Measurements from ENCODE around the gene MAP3K12.

DNA sequence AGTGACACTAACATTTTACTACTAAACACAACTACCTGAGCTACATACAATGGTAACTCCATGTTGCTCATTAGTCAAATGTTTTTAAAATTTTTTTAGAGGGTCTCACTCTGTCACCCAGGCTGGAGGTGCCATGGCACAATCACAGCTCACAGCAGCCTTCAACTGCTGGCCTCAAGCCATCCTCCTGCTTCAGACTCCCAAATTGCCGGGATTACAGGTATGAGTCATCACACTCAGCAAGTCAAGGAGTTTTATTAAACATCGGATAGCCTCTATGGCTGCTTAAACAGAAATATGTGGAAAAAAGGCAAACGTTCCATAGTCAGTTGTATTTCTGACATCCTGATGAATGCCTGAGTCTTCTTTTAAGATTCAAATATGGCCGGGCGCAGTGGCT lies 19.1 kb upstream of the MAP3K12 start:
- TF ChIP-seq CTCF (conservative IDR thresholded peaks at IDR 0.05; ENCODE audit: low read depth, low read length) (no peak), EZH2 (IDR thresholded peaks at IDR 0.05; ENCODE audit: low read length, unreplicated experiment) (no peak), EZH2phosphoT487 (IDR thresholded peaks at IDR 0.05; ENCODE audit: borderline replicate concordance, low read length) (no peak)

Data from PC-3 (cell line).